ENCODE results near the gene CD207.
"Not testable (repeated sequence)": the region's sequence is repeated elsewhere in the genome, so short reads cannot be mapped to it uniquely, and the experiment has no call there.

The CD207 gene

DNA sequence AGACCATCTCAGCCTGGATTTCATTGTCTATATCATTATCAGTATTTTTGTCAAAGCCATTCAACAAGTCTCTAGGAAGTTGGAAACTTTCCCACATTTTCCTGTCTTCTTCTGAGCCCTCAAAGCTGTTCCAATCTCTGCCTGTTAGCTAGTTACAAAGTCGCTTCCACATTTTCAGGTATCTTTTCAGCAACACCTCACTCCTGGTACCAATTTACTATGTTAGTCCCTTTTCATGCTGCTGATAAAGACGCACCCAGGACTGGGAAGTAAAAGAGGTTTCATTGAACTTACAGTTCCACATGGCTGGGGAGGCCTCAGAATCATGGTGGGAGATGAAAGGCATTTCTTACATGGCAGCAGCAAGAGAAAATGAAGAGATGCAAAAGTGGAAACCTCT, 35.9 kb downstream of the CD207 start:
- H3K27me3 ChIP-seq: peaks cover 74% of the 10 kb centered on the region
- H3K27ac ChIP-seq: no peak overlapping the region
- H3K4me1 ChIP-seq (ENCODE audit: control insufficient read depth in 1 of 2, insufficient read depth in 1 of 2, low read depth in 1 of 2, low read length in 1 of 2): no peaks in the 10 kb centered on the region
- H3K36me3 ChIP-seq: no peaks in the 10 kb centered on the region
- TF ChIP-seq, protein P1, sequence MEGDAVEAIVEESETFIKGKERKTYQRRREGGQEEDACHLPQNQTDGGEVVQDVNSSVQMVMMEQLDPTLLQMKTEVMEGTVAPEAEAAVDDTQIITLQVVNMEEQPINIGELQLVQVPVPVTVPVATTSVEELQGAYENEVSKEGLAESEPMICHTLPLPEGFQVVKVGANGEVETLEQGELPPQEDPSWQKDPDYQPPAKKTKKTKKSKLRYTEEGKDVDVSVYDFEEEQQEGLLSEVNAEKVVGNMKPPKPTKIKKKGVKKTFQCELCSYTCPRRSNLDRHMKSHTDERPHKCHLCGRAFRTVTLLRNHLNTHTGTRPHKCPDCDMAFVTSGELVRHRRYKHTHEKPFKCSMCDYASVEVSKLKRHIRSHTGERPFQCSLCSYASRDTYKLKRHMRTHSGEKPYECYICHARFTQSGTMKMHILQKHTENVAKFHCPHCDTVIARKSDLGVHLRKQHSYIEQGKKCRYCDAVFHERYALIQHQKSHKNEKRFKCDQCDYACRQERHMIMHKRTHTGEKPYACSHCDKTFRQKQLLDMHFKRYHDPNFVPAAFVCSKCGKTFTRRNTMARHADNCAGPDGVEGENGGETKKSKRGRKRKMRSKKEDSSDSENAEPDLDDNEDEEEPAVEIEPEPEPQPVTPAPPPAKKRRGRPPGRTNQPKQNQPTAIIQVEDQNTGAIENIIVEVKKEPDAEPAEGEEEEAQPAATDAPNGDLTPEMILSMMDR (IDR thresholded peaks at IDR 0.05): no peak
- H3K9me3 ChIP-seq: no peaks in the 10 kb centered on the region
- H3K4me3 ChIP-seq (ENCODE audit: low read depth in 1 of 2, low read length in 1 of 2): no peak overlapping the region

DNA sequence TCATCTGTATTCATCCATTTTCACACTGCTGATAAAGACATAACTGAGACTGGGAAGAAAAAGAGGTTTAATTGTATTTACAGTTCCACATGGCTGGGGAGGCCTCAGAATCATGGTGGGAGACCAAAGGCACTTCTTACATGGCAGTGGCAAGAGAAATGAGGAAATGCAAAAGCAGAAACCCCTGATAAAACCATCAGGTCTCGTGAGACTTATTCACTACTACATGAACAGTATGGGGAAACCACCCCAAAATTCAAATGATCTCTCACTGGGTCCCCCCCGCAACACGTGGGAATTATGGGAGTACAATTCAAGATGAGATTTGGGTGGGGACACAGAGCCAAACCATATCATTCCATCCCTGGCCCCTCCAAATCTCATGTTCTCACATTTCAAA, 37.6 kb downstream of the CD207 start:
- H3K27me3 ChIP-seq: peaks cover 82% of the 10 kb centered on the region
- H3K9me3 ChIP-seq; H3K4me1 ChIP-seq (ENCODE audit: control insufficient read depth in 1 of 2, insufficient read depth in 1 of 2, low read depth in 1 of 2, low read length in 1 of 2); H3K4me3 ChIP-seq (ENCODE audit: low read depth in 1 of 2, low read length in 1 of 2); H3K27ac ChIP-seq; H3K36me3 ChIP-seq: not testable (repeated sequence)

DNA sequence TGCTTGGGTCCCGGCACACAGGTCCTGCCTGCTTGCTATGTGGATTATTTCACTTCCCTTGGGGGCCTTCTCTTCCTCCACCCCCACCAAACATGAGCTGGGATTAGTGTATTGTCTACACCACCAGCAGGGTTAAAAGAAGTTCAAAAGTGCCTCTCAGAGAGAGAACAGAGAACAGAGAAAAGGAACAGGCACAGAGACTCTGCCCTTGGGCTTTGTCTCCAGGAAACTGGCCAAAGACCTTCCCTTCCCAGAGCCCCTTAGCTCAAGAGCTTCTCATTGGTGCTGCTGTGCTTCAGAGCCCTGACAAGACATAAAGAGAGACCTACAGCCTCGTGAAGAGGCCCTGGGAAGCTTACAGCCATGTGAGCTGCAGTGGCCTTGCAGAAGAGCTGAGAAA, 38.1 kb downstream of the CD207 start:
- H3K36me3 ChIP-seq: no peaks in the 10 kb centered on the region
- H3K27ac ChIP-seq: no peak overlapping the region
- H3K27me3 ChIP-seq: peaks cover 82% of the 10 kb centered on the region
- peaks cover 0 to 5% of the 10 kb centered on the region in 2 experiments for H3K4me1 ChIP-seq (ENCODE audit: control insufficient read depth in 1 of 2, insufficient read depth in 1 of 2, low read depth in 1 of 2, low read length in 1 of 2)
- TF ChIP-seq, protein P1 (IDR thresholded peaks at IDR 0.05): no peak
- no peaks in the 10 kb centered on the region for H3K9me3 ChIP-seq
- no peak overlapping the region for H3K4me3 ChIP-seq (ENCODE audit: low read depth in 1 of 2, low read length in 1 of 2)

DNA sequence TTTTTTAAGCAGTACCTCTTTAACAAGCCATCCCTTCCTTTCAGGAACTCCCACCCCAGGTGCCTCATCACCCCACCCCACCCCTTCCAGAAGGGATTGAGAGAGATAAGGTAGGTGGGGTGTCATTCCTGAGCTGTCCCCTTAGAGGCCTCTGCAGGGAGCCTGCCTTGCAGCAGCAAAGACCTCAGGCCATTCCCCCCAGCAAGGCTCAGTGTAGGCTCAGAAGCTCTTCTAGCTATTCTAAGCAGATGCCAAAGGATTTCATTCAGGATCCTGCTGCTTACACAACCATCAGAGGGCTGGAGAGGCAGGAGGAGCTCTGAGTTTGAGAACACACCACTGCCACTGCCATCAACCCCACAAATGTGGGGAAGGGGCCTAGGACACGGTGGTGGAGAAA, 39.4 kb downstream of the CD207 start:
- H3K4me3 ChIP-seq (ENCODE audit: low read depth in 1 of 2, low read length in 1 of 2): no peak overlapping the region
- H3K27me3 ChIP-seq: peaks cover 82% of the 10 kb centered on the region
- H3K9me3 ChIP-seq: no peaks in the 10 kb centered on the region
- H3K27ac ChIP-seq: no peak overlapping the region
- TF ChIP-seq, protein P1 (IDR thresholded peaks at IDR 0.05): no peak
- H3K4me1 ChIP-seq (ENCODE audit: control insufficient read depth in 1 of 2, insufficient read depth in 1 of 2, low read depth in 1 of 2, low read length in 1 of 2): peaks cover 0 to 5% of the 10 kb centered on the region in 2 experiments
- H3K36me3 ChIP-seq: no peaks in the 10 kb centered on the region

DNA sequence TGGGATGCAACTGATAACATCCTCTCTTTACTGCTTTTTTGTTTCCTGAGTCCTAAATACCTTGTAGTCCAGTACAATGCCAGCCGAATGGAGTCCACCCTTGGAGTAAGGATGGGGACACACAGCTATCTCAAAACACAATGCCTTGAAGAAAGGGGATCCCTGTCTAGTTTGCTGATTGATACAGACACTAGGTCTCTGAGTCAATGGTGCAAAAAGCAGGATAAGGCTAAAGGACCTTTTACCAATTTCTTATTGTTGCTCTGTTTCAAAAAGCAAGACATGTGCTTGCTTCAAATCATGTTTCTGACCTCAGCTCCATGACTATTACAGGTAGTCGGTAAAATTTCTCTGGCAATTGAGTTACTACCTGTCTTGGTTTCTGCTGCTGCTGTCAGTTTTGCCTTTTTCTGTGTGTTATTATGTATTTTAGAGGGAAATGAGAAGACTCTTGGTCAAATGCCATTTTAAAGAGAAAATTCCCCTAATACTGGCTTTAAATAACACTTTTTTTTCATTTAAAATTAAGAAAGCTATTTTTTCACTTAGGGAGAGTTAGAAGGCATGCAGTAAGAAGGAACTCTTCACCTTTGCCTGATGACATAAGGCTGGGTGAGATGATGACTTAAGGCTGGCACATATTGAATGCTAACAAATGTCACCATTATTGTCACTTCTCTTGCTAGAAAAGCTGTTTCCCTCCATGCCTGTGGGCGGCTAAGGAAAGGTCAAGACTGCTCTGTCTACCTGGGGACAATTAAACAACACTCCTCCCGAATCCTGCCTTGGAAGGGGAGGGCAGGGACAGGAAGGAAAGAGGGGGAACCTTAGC, 40.2 kb downstream of the CD207 start:
- Histone ChIP-seq H3K27ac (no peak overlapping the region), H3K36me3 (no peaks in the 10 kb centered on the region), H3K27me3 (peaks cover 82% of the 10 kb centered on the region), H3K9me3 (no peaks in the 10 kb centered on the region), H3K4me1 (ENCODE audit: control insufficient read depth in 1 of 2, insufficient read depth in 1 of 2, low read depth in 1 of 2, low read length in 1 of 2) (peaks cover 0 to 5% of the 10 kb centered on the region in 2 experiments), H3K4me3 (ENCODE audit: low read depth in 1 of 2, low read length in 1 of 2) (no peak overlapping the region)
- TF ChIP-seq, protein P1 (IDR thresholded peaks at IDR 0.05): no peak

DNA sequence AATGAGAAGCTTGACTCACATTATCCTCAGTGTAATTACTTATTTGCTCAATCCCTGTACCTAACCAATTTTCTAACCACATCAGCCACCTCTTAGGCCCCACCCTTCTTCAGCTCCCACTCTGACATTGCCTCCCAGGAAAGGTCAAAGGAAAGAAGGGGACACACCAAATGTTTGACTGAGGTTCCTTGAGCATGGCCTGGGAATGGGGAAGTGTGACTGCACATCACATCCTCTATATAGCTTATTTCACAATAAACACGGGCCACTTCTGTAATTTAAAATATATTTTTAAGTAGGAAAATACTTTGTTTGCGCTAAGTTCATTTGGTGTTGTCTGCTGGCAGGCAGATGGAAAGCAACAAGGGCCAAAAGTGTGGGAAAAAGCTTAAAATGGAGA, 42.2 kb downstream of the CD207 start:
- TF ChIP-seq, protein P1 (IDR thresholded peaks at IDR 0.05): no peak
- H3K4me3 ChIP-seq (ENCODE audit: low read depth in 1 of 2, low read length in 1 of 2): no peak overlapping the region
- peaks cover 90% of the 10 kb centered on the region for H3K27me3 ChIP-seq
- H3K4me1 ChIP-seq (ENCODE audit: control insufficient read depth in 1 of 2, insufficient read depth in 1 of 2, low read depth in 1 of 2, low read length in 1 of 2): peaks cover 0 to 5% of the 10 kb centered on the region in 2 experiments
- H3K9me3 ChIP-seq: no peaks in the 10 kb centered on the region
- H3K27ac ChIP-seq: no peak overlapping the region
- H3K36me3 ChIP-seq: no peaks in the 10 kb centered on the region
